Neural progenitor cell (in vitro differentiated cells): ENCODE results near the gene PLEKHA5.

Experiments
- CTCF ChIP-seq: fragments of 200-600 bp; sonication (generic); IDR thresholded peaks from 2 replicates; pipeline ENCODE4 v1.5.1; 2017; ENCODE audit warnings: antibody characterized with exemption, mild to moderate bottlenecking
- EZH2 ChIP-seq: fragments of 200-600 bp; sonication (generic); IDR thresholded peaks from 2 replicates; pipeline ENCODE4 v1.6.1; 2017; ENCODE audit warnings: antibody characterized with exemption, mild to moderate bottlenecking, moderate library complexity
- EZH2phosphoT487 ChIP-seq: fragments of 200-600 bp; sonication (generic); IDR thresholded peaks from 2 replicates; pipeline ENCODE4 v1.6.1; 2017; ENCODE audit warnings: antibody characterized with exemption

- TF ChIP-seq EZH2phosphoT487 (no peak), CTCF (no peak), EZH2 (no peak)
Measured at GRCh38 chr12:19138956-19139355, 9.4 kb downstream of the PLEKHA5 start.
